Activated CD8-positive, alpha-beta memory T cell treated with anti-CD3 and anti-CD28 coated beads, Interleukin-2, amount 50 U/mL, for 1 hour (primary cell): ENCODE data around the gene HNRNPF.
"Not testable (repeated sequence)": the region's sequence is repeated elsewhere in the genome, so short reads cannot be mapped to it uniquely, and the experiment has no call there.

Experiments
- DNase-seq: peaks from one replicate; pipeline ENCODE4 v3.0.0-alpha.2; 2020; ENCODE audit errors: extremely low read depth

HNRNPF gene

DNA sequence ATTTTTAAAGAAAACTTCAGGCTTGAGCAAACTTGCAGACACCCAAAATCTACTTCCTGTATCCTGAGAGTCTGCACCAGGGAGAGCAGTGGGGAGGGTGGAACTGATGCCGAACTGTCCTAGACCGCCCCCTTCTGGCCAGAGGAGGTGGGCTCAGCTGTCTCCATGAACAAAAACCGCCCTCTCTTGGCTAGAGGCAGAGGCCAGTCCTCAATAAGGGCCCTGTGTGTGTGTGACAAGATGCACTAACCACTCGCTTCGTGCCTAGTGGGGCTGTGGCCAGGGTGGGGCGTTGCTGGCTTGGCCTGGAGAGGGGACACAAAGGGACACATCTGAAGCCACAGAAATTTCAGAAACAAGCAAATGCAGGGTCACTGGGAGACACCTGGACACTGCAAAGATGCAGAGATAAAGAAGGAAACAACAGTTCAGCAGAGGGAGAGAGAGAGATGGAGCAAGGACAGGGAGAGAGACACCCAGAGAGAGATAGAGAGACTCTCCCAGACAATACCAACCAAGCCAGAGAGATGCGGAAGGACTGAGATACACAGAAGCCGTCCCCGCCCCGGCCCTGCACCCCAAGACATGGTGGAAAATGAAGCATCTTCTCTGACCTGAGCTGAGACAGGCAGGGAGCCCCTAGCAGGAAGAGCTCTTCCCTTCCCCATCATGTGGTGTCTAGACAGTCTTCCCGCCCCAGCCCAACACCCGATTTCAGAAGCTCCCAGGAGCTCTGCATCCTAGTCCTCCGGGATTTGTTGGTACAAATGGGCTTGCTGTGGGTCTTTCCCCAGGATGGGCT, 60.3 kb downstream of the HNRNPF start:
- peak; percentile 60 for DNase-seq

DNA sequence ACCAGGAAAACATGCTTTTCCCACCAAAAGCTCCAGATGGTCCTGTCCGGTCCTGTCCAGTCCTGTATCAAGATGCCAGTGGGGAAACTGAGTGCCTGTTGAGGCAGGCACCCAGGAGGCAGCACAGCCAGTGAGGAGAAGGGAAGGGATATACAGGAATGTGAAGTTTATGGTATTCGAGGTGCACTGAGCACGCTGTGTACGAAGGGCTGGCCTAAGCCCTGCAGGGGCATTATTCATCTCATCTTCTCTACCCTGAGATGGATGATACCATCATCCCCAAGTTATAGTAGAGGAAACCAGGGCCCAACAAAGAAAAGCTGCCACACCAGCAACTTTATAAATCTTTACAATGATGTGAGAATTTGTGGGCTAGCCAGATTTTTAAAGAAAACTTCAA, 61.0 kb downstream of the HNRNPF start:
- DNase-seq = no peak

DNA sequence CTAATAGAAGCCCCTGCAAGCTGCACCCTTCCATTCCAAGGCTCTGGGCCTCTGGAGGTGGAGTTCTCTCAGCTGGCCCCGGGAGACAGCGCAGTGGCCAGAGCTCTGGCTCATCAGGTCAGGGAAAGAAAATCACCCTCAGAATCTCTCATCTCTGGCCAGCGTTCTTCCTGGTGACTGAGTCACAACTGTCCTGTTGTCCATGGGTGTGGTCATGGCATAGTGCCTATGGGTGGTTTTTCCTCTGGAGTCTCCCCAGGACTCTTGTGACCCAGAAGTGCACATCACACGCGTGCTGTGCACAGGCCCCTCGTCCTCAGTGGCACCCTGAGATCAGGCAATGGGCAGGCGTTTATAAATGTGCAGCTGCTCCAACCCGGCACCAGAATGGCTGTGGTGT, 64.9 kb downstream of the HNRNPF start:
- DNase-seq = no peak

DNA sequence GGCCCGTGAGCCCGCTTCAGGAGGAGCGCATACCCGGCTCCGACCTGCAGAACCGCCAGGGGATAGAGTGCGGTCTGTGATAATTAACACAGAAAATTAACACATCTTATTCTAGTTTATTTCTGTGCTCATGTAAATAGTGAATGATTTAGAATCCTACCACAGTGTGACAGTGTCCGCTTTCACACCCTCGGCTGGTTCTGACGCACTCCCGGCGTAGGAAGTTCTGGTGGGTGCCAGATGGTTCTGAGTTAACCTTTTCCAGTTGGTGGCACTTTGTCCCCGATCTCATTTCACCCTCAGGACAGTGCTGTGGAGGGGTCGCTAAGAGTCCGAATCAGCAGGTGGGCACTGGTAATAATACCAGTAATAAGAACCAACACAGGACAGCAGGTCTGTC, 65.9 kb downstream of the HNRNPF start:
- DNase-seq = no peak

DNA sequence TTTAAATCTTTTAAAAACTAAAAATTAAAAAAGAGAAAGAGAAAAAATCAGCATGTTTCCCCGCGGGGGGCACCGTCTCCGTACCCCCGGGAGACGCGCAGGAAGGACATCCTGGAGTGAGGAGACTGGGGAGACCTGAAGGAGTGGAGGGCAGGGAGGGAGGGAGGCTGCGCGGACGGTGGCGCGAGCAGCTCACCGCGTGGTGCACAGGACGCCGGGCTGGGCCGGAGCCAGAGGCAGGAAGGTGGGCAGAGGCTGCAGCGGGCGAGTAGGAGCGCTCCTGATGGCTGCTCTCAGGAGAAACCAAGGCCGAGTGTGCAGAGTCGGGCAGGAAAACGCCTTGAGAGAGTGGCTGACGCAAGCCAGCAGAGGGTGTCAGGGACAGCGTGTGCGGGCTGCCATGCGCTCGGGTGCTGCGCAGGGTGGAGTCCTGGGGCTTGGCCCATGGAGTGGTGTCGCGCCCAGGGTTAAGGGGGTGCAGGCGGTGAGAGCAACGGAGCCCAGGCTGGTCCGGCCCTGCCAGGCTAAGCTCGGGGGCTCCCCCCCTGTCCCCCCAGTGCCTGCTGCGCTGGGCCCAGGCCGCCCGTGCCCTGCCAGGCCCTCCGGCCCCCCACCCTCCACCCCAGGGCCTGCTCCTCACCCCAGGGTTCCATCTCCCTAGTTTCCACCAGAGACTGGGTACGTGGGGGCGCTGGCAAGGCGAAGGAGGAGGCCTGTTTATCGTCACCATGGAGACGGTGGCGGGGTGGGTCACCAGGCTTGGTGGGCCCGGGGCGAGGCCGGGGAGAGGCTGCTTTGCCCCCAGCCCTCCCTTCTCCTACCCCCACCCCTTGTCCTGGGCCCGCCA, 66.5 kb downstream of the HNRNPF start:
- DNase-seq = no peak

DNA sequence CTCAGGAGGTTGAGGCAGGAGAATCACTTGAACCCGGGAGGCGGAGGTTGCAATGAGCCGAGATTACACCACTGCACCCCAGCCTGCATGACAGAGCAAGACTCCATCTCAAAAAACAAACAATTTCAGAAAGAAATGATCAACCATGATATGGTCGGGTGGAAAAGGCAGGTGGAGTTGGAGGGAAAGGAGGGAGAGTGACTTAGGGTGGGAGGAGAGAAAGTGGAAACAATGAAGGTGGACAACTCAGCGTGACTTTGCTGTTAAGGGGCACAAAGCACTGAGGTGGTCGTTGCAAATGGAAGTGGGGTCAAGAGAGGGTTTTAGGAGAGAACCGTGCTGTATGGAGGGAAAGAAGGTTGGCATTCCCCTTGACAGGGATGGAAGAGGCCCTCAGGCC, 67.5 kb downstream of the HNRNPF start:
- no peak for DNase-seq

DNA sequence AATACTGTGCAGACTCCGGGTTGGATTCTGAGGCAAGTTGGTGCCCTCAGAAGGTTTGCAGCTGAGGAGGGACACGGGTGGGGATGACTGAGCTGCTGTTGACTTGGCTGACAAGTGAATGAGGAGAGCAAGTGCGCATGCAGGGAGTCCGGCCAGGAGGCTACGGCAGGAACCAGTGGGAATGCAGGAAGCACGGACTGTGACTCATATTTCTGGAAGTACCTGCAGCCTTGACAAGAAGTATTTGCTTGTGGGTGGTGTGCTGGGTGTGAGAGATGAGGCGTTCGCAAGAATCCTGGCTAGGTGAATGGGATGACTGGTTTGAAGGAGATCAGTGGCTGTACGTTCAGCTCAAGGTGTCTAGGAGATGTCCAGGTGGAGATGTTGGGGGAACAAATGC, 68.4 kb downstream of the HNRNPF start:
- DNase-seq = no peak

DNA sequence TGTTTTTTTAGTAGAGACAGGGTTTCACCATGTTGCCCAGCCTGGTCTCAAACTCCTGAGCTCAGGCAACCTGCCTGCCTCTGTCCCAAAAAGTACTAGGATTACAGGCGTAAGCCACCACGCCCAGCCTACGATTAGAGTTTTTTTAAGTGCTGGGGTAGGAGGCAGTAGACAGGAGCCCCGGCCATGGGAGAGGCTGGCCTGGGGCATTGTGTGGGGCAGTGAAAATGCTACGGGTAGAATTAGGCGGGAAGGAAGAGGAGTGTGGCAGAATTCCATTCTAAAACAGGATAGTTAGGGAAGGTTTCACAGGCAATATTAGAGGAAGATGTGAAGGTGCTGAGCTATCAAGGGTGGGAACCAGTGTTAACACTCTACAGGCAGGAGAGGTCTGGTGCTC, 68.9 kb downstream of the HNRNPF start:
- no peak for DNase-seq

DNA sequence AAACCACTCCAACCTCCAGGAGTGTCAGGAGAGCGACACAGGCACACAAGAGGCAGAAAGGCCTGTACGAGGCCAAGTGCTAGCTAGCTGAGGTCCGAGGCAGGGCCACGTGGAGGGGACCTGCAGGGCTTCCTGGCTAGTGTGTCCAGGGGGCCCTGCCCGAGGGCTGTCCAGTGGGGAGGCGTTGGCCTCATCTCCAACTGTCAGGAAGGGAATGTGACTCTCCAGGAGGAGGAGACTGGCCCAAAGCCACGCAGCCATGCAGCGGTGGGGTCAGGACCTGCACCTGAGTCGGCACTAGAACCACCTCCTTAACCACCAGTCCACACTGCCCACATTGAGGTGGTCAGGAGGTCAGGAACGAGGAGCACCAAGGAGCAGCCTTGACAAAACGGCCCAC, 69.8 kb downstream of the HNRNPF start:
- no peak for DNase-seq

DNA sequence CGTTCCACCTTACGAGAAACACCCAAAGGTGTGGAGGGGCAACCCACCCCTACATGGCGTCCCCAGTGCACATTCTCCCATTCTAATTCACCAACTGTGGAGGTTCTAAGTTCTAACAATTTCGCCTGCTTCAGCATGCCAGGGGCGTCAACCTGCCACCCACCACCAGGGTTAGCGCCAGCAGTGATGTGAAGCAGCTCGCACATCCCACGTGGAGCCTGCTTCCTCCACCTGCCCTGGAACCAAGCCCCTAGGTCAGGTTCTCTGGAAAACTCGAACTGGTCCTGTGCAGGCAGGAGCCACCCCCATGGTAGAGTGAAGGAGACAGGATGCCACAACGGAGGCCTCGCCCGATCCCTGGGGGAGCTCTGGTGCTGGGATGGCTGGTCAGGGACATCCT, 70.9 kb downstream of the HNRNPF start:
- no peak for DNase-seq

DNA sequence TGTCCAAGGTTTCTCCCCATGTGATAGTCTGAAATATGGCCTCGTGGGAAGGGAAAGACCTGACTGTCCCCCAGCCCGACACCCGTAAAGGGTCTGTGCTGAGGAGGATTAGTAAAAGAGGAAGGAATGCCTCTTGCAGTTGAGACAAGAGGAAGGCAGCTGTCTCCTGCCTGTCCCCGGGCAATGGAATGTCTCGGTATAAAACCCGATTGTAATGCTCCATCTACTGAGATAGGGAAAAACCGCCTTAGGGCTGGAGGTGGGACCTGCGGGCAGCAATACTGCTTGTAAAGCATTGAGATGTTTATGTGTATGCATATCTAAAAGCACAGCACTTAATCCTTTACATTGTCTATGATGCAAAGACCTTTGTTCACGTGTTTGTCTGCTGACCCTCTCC, 71.5 kb downstream of the HNRNPF start:
- DNase-seq = not testable (repeated sequence)

DNA sequence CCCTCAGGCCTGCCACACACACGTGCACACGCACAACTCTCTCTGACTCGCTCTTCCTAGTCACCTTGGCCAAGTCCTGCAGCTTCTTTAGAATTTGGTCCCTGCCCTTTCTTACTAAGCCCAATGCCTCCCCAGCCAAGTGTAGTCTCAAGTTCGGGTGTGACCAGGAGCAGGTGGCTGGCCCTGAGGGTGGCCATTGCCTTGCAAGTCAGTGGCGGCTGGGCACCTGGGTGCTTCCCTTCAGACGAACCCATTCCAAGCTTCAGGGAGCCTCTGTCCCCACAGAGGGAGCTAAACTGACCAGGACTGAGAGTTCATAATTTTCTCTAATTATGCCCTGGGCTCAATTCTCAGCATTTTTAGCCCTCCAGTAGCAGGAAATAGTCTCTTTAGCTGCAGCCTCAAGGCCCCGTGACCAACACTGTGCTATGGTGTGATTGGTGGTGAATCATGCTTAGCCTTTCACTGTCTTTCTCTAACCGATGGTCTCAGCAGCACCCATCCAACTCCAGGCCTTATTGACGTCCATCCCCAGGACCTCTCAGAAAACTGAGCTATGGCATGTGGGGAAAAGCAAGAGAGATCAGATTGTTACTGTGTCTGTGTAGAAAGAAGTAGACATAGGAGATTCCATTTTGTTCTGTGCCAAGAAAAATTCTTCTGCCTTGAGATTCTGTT, 72.2 kb downstream of the HNRNPF start:
- DNase-seq = no peak

DNA sequence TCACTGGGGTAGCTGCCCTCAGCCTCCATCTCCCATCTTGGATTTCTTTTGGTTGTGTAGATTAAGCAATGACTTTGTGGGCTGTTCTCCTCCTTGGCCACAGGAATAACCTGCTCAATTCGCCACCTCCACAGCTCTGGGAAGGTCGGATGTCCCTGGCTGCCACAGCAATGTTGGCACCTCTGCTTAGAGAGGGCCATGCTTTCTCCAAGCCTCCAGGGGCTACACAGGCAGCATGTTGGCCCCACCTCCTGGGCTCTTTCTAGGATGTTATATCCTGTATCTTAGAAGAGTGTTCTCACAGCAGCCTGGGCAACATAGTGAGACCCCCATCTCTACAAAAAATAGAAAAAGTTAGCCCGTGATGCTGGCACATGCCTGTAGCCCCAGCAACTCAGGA, 72.9 kb downstream of the HNRNPF start:
- DNase-seq = no peak
